Stimulated activated CD4-positive, alpha-beta T cell treated with anti-CD3 and anti-CD28 coated beads, Interleukin-4, amount 100 ng/mL, for 1 hour (primary cell): Measurements from ENCODE around the gene CUBN.
A peak's percentile ranks its signal among the peaks of the same experiment; 100 is the strongest.
"Not testable (repeated sequence)": the region's sequence is repeated elsewhere in the genome, so short reads cannot be mapped to it uniquely, and the experiment has no call there.

Experiments
- DNase-seq: peaks from one replicate; pipeline ENCODE4 v3.0.0-alpha.2; 2020

CUBN gene

GRCh38 chr10:16853201-16853600 is 276.4 kb downstream of the CUBN start:
- no peak for DNase-seq

- no peak for DNase-seq
Measured at GRCh38 chr10:16852624-16853023, 277.0 kb downstream of the CUBN start.

- no peak for DNase-seq
Measured at GRCh38 chr10:16848562-16849154, 281.0 kb downstream of the CUBN start.

GRCh38 chr10:16847644-16848043 is 282.0 kb downstream of the CUBN start:
- no peak for DNase-seq

- no peak for DNase-seq
Measured at GRCh38 chr10:16845248-16845647, 284.4 kb downstream of the CUBN start.

GRCh38 chr10:16843252-16843870 is 286.2 kb downstream of the CUBN start:
- no peak for DNase-seq

- DNase-seq = peak; percentile 22
Measured at GRCh38 chr10:16835228-16835627, 294.4 kb downstream of the CUBN start.

GRCh38 chr10:16832351-16833080 is 297.1 kb downstream of the CUBN start:
- no peak for DNase-seq

GRCh38 chr10:16828701-16829175 is 300.9 kb downstream of the CUBN start:
- no peak for DNase-seq

GRCh38 chr10:16828114-16828568 is 301.5 kb downstream of the CUBN start:
- DNase-seq = peak; percentile 43

GRCh38 chr10:16827474-16827873 is 302.1 kb downstream of the CUBN start:
- not testable (repeated sequence) for DNase-seq

GRCh38 chr10:16822726-16823360 is 306.8 kb downstream of the CUBN start:
- DNase-seq = no peak

GRCh38 chr10:16822027-16822426 is 307.6 kb downstream of the CUBN start:
- DNase-seq = no peak

- no peak for DNase-seq
Measured at GRCh38 chr10:16820421-16820820, 309.2 kb downstream of the CUBN start.

GRCh38 chr10:16820018-16820417 is 309.6 kb downstream of the CUBN start:
- DNase-seq = no peak

- DNase-seq = no peak
Measured at GRCh38 chr10:16819436-16819835, 310.2 kb downstream of the CUBN start.

- no peak for DNase-seq
Measured at GRCh38 chr10:16819026-16819425, 310.6 kb downstream of the CUBN start.

GRCh38 chr10:16817125-16818019 is 312.2 kb downstream of the CUBN start, which contains the start of gene RSU1:
TSS of gene RSU1 (minus strand) at chr10:16817424. CDS start at chr10:16817081, 343 bp downstream.
- DNase-seq = peak; percentile 99

- DNase-seq = no peak
Measured at GRCh38 chr10:16816830-16817124, 312.8 kb downstream of the CUBN start.

- DNase-seq = no peak
Measured at GRCh38 chr10:16816171-16816570, 313.4 kb downstream of the CUBN start.

- no peak for DNase-seq
Measured at GRCh38 chr10:16814012-16814411, 315.6 kb downstream of the CUBN start.

- no peak for DNase-seq
Measured at GRCh38 chr10:16812676-16813075, 316.9 kb downstream of the CUBN start.

- no peak for DNase-seq
Measured at GRCh38 chr10:16811765-16812164, 317.8 kb downstream of the CUBN start.
